SH-SY5Y (cell line): ENCODE data around the gene VAMP4.

Source experiments
- GATA2 ChIP-seq: IDR thresholded peaks from 2 replicates; pipeline ENCODE4 v1.6.1; 2011; ENCODE audit warnings: mild to moderate bottlenecking, low read depth, low read length
- GATA3 ChIP-seq: IDR thresholded peaks from 2 replicates; pipeline ENCODE4 v1.6.1; 2011; ENCODE audit warnings: low read depth, mild to moderate bottlenecking, low read length, moderate library complexity

Gene VAMP4

DNA sequence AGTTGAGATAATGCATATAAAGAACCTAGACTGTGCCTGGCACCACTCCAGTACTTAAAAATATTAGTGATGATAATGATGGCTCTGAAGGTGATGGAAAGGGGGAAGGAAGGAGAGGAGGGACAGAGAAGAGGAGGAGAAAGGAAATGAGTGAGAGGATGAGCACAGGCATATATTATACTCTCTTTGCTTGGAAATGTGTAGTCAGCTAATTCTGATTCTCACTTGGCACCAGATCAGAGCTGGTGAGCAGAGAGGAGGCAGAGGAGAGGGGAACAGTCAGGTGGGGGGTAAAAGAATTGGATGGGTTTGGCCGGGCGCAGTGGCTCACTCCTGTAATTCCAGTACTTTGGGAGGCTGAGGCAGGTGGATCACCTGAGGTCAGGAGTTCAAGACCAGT lies 65.0 kb downstream of the VAMP4 start:
- TF ChIP-seq GATA3 (no peak), GATA2 (no peak)

DNA sequence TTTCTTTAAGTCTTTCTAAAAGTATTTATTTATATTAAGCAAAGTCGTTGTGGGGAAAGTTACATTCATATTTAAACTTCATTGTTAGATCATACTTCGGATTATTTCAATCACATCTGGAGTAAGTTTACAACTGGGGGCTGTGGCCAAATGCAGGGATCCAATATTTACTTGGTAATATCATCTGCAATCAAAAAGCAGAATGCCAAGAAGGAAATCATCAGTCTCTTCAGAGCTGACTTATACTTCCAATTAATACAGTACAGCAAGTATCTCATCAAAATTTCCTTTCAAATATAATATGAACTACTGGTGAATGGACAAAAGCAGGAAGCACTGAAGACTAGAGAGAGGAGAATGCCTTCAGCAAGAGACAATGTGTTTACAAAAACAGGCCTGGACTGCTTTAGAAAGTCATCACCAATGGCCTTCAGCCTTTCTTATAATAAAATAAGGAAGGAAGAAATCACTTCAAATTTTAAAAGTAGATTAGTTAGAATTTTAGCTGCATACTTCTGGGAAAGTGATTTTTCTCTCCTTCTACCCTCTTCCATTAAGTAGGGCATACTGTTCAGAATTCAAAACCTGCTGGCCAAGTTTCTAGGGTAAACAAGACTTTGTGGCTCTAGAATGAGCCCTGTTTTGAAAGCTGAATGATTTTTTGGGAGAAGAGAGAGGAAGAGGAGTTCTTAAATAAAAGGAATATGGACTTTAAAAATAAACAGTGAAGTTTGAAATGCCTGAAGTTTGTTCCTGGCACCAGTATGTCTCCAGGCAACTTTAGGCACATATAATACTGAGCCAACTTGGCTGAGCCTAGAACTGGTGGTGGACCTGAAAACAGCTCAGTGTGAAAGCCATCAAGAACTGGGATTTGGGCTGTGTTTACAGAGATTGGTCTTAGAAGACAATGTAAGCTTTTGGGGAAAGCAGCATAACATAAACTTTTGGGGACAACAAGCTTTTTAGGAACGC lies 67.1 kb downstream of the VAMP4 start:
- no peak for TF ChIP-seq GATA3
- TF ChIP-seq GATA2 = no peak

DNA sequence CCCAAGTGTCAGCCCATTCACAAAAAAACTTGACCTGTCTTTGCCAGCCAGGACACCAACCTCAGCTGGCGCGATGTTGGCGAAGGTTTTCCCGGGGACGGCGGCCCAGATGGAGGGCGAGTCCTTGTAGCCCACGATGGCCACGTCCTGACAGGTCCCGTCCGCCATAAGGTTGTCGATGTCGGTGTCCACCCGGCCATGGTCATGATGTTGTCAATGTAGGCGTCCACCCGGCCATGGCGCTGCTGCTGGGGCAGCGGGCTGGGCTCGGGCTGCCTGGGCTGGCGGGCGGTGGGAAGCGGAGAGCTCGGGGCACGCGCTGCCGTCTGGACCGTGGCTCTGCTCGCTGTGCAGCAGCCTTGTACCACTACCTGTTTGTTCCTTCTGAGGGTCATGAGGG lies 71.1 kb downstream of the VAMP4 start:
- TF ChIP-seq GATA3 = no peak
- TF ChIP-seq GATA2 = no peak

DNA sequence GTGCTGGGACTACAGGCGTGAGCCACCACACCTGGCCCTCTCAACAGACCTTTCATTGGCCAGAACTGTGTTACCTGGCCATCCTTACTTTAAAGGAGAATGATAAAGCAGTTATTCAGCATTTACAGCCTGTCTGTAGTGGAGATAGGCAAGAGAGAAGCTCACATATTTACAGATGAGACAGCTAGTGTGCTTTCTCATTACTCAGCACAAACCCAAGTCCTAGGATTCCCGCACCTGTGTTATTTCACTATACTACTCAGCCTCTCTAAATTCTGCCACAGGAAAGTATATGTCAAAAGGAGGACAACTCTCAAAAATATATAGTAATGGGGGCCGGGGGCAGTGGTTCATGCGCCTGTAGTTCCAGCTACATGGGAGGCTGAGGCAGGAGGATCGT lies 73.5 kb downstream of the VAMP4 start:
- no peak for TF ChIP-seq GATA3
- no peak for TF ChIP-seq GATA2

DNA sequence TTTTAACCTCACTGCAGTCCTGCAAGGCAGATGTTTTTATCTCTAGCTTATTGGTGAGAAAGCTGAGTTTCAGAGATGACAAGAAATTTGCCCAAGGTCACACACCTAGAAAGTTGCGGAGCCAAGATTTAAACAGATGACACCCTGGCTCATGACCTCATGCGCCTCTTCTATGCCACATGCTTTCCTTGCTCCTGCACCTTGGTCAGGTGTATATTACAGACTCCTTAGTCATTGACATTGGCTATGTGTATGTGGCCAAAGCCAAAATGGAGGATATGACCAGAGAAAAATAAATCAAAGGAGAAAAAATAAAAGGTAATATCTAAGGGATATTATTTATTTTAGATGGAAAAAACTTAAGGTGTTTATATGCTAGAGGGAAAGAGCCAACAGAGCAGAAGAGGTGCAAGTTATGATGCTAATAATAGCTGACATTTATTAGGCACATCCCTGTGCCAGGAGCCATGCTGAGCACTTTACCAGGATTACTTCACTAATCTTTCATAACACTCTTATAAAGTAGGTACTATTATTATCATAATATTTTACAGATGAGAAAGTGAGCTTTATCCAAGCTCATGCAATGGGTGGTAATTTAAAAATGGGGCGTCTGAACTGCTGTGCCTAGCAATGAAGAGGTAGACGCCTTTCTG lies 75.6 kb downstream of the VAMP4 start:
- TF ChIP-seq GATA2 (no peak), GATA3 (no peak)

DNA sequence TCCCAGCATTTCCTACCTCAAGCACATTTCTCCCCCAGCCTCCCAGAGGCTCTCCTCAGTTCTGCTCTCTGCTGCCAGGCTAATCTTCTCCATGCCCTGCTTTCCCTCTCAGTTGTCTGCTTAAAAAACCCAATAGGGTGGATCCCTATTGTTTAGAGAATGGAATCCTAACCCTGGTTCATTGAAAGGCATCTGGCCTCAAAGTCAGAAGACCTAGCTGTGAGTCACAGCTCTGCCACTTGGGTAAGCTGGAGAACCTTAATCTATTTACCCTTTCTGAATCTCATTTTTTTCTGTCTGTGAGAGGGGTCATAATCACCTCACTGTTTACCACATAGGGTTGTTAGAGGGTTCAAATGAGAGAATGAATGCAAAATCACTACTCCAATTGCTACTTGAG lies 76.9 kb downstream of the VAMP4 start:
- no peak for TF ChIP-seq GATA3
- no peak for TF ChIP-seq GATA2

DNA sequence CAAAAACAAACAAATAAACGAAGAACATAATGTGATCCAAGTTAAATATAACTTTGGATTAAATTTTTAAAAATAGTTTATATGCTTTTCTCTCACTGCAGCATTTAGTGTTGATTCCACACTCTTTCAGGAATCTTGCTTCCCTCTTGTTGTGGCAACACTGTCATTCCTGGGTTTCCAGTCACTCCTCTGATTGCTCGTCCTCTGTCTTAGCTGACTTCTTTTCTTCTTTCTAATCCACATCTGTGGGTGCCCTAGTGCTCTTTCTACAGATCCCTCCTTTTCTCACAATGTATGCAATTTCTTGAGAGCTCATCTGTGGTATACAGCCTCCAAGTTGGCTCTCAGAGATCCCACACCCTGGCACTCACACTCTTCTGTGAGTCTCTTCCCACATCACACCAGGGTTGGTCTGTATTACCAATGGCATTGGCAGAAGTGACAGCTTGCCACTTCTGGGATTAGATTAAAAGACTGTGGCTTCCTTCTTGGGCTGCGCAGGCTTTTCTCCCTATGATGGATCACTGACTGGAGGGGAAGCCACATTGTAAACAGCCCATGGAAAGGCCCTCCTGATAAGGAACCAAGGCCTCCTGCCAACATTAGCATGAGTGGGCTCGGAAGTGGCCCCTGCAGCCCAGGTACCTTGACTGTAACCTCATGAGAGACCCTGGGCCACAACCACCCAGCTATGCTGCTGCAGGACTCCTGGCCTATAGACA lies 77.8 kb downstream of the VAMP4 start:
- TF ChIP-seq GATA2 (no peak), GATA3 (no peak)

DNA sequence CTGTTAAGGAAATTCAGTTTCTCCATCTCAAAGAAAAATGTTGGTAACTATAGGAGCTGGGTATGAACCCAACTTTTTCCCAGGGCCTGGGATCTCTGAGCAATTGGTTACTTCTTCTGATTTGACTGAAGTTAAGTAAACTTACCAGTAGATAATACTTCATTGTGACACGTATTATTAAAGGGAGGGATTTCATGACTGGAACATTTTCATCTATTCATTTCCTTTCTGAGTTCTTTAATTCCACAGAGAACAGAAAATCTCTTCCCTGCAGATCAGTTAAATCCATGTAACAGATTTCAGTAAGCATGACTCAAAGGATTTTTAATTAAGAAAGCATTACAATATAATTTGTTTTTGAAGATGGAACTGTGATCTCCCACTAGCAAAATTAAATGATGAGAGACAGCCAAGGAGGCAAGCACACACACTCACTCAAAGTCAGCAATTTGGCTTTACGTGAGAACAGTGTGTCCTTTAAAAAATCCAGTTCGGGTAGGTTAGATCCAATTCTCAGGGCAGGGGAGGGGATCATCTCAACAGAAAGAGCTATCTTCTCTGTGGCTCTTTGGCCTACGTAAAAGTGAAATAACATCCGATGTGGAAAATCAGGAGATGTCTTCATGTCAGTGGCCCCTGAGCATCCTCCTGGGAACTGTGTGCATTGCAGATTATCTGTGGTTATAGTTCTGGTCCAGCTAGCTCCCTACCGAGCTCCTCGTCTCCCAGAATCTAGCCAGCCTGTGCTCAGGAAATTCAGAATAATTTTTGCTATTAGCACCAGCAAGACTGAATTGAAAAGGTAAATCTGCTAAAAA lies 78.6 kb downstream of the VAMP4 start:
- no peak for TF ChIP-seq GATA2
- no peak for TF ChIP-seq GATA3

DNA sequence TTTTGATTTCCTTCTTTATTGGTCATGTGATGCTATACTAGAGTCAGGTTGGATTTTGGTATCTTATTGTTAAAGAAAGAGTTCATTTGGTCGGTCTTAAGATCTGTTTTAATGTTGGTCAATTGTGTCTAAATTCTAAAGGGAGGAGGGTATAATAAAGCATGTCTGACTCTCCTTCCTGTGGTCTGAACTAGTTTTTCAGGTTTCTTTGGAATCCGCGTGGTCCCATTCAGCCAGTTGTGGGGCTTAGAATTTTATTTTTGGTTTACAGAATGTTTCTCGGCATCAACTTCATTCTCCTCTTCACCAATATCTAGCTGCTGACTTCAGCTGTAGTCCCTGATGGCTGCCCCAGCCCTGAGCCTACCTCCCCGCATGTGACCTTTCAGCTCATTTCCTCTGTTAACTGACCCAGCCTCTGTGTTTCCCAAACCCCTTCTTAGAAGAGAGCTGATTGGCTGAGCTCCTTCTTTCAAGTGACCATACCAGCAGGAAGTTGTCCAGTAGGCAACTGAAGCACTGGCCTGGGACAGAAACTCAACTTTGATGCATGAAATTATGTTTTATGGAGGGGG lies 80.7 kb downstream of the VAMP4 start:
- no peak for TF ChIP-seq GATA2
- no peak for TF ChIP-seq GATA3

DNA sequence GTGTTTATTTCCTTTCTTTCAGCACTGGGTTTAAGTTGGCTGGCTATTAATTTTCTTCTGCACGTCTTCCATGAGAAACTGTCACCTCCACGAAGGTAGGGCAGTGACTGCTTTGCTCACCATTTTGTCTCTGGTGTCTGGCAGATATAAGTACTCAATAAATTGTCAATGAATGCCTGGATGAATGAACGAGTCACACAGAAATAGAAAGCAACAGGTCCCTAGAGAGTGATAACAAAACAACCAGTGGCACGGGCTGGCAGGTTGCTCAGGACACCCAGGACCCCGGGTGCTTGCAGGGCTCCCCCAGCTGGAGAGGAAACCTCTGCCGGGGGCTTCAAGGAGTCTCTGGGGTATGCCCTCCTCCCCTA lies 86.1 kb downstream of the VAMP4 start:
- TF ChIP-seq GATA3 (no peak), GATA2 (no peak)

DNA sequence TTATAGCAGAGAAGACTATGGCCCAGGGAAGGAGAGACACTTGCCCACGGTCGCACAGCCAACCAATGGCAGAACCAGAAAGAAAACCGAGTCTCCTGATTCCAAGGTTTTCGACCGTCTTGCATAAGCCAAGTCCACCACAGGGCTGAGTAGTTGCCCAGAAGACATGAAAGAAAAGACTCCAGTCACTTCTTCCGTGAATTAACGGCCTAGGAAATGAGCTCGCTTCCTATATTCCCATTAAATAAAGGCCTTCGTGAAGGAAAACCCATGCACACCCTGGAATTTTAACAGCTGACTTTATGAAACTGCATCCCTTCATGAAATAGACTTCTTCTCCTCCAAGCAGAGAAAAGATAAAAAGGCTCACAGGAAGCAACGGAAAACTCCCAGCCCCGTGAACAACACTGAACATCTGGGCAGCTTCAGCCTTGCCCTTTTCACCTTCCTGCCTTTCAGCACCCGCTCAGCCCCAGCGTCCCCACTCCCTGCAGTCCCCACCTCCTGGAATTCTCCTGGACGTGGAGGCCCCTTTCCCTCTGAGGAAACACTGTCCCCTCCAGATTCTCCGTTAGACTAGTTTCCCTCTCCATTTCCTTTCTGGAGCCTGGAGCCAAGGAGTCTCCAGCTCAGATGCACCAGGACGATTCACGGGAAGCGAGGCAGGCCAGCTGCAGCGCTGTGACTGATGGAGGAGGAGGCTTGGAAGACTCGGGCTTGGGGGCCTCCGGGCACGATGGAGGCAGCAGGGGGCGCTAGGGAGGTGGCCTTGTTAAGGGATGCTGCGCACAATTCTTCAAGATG lies 86.7 kb downstream of the VAMP4 start:
- TF ChIP-seq GATA3 (no peak), GATA2 (no peak)

DNA sequence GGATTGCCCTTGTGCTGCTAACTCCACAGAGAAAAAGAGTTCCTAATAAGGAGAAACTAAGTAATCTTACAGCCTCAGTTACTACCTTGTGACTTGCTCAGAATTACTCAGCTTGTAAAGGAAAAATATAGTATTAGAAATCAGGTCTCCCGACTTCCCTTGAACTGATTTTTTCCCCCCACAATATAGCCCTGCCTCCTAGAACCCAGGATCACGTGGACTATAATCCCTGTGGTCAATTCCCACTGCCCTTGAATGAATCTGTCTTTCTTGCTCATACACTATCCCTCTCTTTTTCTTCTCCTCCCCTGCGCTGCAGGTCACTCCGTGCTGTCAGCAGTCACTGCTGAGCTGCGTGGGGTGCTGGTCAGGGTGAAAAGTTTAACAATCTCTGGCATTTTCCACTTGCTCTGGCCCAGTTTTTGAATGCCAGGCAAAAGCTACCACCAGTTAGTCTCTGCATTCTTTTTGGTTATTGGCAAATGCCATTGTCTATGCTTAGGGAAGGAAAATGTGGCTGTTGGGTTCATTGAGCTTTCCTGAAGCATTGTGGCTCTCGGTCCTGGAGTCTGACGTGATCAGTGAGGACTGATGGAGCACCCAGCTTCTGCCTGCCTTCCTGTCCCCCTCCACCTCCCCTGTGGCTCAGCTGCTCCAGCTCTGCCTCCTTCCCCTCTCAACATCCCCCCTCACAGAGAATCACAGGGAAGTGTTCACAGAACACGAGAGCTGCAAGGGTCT lies 87.5 kb downstream of the VAMP4 start:
- TF ChIP-seq GATA2 (no peak), GATA3 (no peak)

DNA sequence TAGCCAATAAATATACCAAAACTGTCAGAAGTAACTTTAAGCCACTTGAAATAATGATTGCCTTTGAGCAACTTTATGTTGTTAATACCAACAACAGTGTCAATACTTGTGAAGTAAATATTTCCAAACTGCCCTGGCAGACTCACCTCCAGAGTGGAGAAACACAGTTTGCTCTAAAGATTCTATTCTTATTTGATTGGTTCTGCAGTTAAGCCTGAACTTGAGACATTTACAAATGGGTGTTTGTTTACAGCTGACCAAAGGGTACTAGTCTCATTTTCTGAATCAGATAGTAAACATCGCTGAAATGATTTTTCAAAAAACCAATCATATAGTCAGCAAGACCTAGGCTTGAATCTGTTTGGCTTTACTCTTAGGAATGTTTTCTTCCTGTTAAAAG lies 88.1 kb downstream of the VAMP4 start:
- TF ChIP-seq GATA2 = no peak
- TF ChIP-seq GATA3 = no peak

DNA sequence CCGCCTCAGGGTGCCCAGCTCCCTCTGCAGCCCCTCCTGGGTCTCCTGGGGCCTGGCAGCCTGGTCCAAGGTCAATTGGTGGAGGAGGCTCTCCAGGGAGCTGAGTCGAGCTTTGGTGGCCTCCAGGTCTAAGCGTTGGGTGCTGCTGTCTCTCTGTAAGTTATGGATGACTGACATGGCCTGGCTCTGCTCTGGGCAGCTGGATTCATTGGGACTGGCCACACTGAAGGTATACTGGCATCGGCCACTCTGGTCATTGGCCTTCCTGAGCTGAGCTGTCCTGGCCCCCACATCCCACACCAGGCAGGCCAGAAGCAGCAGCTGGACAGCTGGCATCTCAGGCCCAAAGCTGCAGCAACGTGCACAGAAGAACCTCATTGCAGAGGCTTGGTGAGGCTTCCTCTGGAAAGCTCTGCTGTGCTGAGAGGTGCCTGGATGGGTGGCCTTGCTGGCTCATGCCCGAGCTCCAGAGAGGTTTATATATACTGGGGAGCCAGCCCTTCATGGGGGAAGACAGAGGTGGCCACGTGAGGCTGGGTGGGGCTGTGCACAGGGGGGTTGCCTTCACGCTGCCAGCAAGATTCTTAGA lies 89.5 kb downstream of the VAMP4 start, which contains the start of gene MYOC:
Gene MYOC, minus strand, starts transcription at position 455 of the 589 bp plus-strand sequence. Its CDS starts 77 bp downstream, at position 378.
- no peak for TF ChIP-seq GATA2
- TF ChIP-seq GATA3 = no peak
